ENCODE measurements around the gene OSM. TPM values are rescaled to one million over a fixed set of nuclear protein-coding genes. Genes with fewer than 3 reads are reported as not detected.

The OSM gene
- total RNA-seq, 2 donors from 2014 or later: not detected

DNA sequence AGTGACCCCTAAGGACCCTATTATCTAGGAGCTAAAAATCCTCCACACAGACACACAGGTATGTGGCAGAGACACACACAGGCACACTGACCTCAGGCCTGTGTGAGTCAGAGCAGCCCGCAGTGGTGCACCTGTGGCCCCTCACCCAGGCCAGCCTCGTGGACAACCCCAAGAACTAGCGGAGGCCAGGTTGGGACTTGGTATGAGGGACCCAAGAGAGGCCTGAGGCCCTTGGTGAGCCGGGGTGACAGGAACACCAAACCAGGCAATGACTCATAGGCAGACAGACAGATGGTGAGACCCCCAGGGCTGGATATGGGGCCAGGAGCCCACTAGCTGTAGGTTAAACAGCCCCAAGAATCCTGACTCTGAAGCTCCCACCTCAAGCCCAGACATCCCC, 16.7 kb upstream of the OSM start:
- 67 to 71% methylated on average over 2 to 4 of the region's 4 CpGs for WGBS, 2 donors
- no peak for ATAC-seq

DNA sequence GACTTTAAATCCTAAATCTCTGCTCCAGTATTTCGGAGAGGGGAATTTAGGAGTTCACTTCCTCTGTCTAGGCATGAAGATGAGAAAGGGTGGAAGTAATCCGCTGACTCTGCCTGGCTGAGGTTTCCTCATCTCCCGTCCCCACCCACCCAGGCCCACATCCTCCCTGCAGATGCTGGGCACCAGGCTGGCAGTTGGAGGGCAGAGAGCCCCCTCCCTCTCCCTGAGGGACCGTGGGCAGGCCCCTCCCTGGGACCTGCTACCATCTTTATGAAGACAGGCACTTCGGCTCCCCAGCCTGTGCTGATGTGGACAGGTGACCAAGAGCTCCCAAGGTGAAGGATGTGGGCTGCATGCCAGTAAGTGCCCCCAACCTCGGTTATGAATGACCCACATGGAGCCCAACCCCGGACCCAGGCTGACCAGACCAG, 16.0 kb upstream of the OSM start:
- ATAC-seq (no peak), DNase-seq (no peak)
- Histone ChIP-seq H3K27ac (no peak overlapping the region), H3K27me3 (no peaks in the 10 kb centered on the region), H3K9me3 (no peaks in the 10 kb centered on the region), H3K36me3 (replicated peaks in 1 of 2; ENCODE audit: insufficient read depth in 1 of 2, low read depth in 2 of 2) (no peaks in the 10 kb centered on the region), H3K4me1 (no peaks in the 10 kb centered on the region), H3K4me3 (no peak overlapping the region)
- 66 to 73% methylated on average over 4 to 7 of the region's 7 CpGs for WGBS, 2 donors
- intact Hi-C loops (cut with DNase I): no loop called here
- no peak for TF ChIP-seq POLR2A (IDR thresholded peaks at IDR 0.05)

More for the DNA sequence above, 16.7 kb upstream of the OSM start:
- intact Hi-C loops (cut with DNase I): no loop called here
- DNase-seq: no peak
- no peak for TF ChIP-seq POLR2A (IDR thresholded peaks at IDR 0.05)
- TF ChIP-seq, protein P1, sequence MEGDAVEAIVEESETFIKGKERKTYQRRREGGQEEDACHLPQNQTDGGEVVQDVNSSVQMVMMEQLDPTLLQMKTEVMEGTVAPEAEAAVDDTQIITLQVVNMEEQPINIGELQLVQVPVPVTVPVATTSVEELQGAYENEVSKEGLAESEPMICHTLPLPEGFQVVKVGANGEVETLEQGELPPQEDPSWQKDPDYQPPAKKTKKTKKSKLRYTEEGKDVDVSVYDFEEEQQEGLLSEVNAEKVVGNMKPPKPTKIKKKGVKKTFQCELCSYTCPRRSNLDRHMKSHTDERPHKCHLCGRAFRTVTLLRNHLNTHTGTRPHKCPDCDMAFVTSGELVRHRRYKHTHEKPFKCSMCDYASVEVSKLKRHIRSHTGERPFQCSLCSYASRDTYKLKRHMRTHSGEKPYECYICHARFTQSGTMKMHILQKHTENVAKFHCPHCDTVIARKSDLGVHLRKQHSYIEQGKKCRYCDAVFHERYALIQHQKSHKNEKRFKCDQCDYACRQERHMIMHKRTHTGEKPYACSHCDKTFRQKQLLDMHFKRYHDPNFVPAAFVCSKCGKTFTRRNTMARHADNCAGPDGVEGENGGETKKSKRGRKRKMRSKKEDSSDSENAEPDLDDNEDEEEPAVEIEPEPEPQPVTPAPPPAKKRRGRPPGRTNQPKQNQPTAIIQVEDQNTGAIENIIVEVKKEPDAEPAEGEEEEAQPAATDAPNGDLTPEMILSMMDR (IDR thresholded peaks at IDR 0.05): no peak
- H3K36me3 ChIP-seq (replicated peaks in 1 of 2; ENCODE audit: insufficient read depth in 1 of 2, low read depth in 2 of 2): no peaks in the 10 kb centered on the region
- H3K27ac ChIP-seq: no peak overlapping the region
- peaks cover 7% of the 10 kb centered on the region for H3K4me1 ChIP-seq
- H3K4me3 ChIP-seq: no peak overlapping the region
- H3K27me3 ChIP-seq: no peaks in the 10 kb centered on the region
- no peaks in the 10 kb centered on the region for H3K9me3 ChIP-seq

DNA sequence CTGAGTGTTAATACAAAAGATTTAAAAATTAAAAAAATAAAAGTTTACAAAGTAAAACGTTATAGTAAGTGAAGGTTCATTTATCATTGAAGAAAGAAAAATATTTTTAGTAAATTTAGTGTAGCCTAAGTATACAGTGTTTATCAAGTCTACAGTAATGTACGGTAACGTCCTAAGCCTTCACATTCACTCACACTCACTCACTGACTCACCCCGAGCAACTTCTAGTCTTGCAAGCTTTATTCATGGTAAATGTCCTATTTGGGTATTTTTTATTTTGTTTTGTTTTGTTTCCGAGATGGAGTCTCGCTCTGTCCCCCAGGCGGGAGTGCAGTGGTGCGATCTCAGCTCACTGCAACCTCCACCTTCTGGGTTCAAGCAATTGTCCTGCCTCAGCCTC, 13.9 kb upstream of the OSM start:
- no peak for TF ChIP-seq POLR2A (IDR thresholded peaks at IDR 0.05)
- TF ChIP-seq, protein P1 (IDR thresholded peaks at IDR 0.05): no peak
- DNase-seq (no peak), ATAC-seq (no peak)
- no peaks in the 10 kb centered on the region for H3K36me3 ChIP-seq (replicated peaks in 1 of 2; ENCODE audit: insufficient read depth in 1 of 2, low read depth in 2 of 2)
- no peak overlapping the region for H3K27ac ChIP-seq
- 71 to 74% methylated on average over 8 of the region's 8 CpGs for WGBS, 2 donors
- H3K9me3 ChIP-seq: no peaks in the 10 kb centered on the region
- intact Hi-C loops (cut with DNase I): no loop called here
- no peaks in the 10 kb centered on the region for H3K27me3 ChIP-seq
- no peaks in the 10 kb centered on the region for H3K4me1 ChIP-seq
- H3K4me3 ChIP-seq: no peak overlapping the region

DNA sequence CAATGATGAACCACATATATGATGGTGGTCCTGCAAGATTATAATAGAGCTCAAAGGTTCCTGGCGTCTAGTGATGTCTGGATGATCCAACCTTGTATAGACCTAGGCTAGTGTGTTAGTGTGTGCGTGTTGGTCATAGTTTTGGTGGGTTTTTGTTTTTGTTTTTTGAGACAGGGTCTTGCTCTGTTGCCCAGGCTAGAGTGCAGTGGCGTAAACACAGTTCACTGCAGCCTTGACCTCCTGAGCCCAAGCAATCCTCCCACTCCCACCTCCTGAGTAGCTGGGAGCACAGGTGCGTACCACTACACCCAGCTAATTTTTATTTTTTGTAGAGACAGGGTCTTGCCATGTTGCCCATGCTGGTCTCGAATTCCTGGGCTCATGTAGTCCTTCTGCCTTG, 13.3 kb upstream of the OSM start:
- H3K27me3 ChIP-seq: no peaks in the 10 kb centered on the region
- H3K4me3 ChIP-seq: no peak overlapping the region
- TF ChIP-seq, protein P1 (IDR thresholded peaks at IDR 0.05): no peak
- TF ChIP-seq POLR2A (IDR thresholded peaks at IDR 0.05): no peak
- ATAC-seq (no peak), DNase-seq (no peak)
- H3K9me3 ChIP-seq: no peaks in the 10 kb centered on the region
- no peak overlapping the region for H3K27ac ChIP-seq
- intact Hi-C loops (cut with DNase I): no loop called here
- H3K36me3 ChIP-seq (replicated peaks in 1 of 2; ENCODE audit: insufficient read depth in 1 of 2, low read depth in 2 of 2): no peaks in the 10 kb centered on the region
- WGBS, 2 donors: 72 to 76% methylated on average over 5 of the region's 5 CpGs
- no peaks in the 10 kb centered on the region for H3K4me1 ChIP-seq

DNA sequence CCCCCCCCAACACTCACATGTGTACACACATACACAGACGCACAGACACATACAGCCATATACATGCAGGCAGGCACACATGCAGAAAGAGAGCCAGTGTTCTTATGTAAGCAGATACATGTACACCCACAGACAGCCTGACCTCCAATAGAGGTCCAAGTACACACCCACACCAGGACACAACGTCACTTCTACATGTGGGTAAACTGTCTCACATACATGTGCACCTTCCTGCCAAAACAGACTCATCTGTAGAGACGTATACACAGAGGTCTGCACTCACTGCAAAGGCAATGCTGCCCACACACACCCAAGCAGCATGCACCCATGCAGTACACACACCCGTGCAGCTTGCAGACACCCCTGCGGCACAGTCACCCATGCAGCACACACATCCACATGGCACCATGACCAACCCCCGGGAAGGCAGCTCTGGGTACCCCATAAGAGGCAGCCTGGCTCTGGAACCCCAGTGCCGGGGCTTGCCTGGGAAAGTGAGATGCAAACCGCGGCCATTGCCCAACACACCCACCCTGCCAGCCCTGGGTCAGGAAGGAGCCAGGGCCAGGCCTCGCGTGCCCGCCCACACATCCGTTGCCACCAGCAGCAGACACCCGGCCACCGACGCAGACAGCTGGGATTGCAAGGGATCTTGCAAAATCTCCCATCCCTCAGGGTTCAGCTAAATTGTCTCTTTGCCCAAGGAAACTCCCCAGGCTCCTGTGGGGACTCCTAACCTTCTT, 12.6 kb upstream of the OSM start:
- intact Hi-C loops (cut with DNase I): no loop called here

More for the DNA sequence above, 12.6 kb upstream of the OSM start:
- no peaks in the 10 kb centered on the region for H3K27me3 ChIP-seq
- no peak for ATAC-seq
- WGBS, 2 donors: 53 to 58% methylated on average over 6 to 16 of the region's 16 CpGs
- H3K9me3 ChIP-seq: no peaks in the 10 kb centered on the region
- H3K36me3 ChIP-seq (replicated peaks in 1 of 2; ENCODE audit: insufficient read depth in 1 of 2, low read depth in 2 of 2): no peaks in the 10 kb centered on the region
- no peaks in the 10 kb centered on the region for H3K4me1 ChIP-seq
- no peak overlapping the region for H3K4me3 ChIP-seq
- no peak overlapping the region for H3K27ac ChIP-seq
- no peak for TF ChIP-seq POLR2A (IDR thresholded peaks at IDR 0.05)
- TF ChIP-seq, protein P1 (IDR thresholded peaks at IDR 0.05): no peak
- peak in 1 of 4 donors; percentile 72 for DNase-seq

Measured in body of pancreas (tissue), 4 donors.